Activated T-cell treated with anti-CD3 and anti-CD28 coated beads for 24 hours (primary cell): Measurements from ENCODE around the gene DDIT4L.
"Not testable (repeated sequence)": the region's sequence is repeated elsewhere in the genome, so short reads cannot be mapped to it uniquely, and the experiment has no call there.

Source experiments
- DNase-seq: peaks from one replicate; pipeline ENCODE4 v3.0.0-alpha.2; 2020; ENCODE audit warnings: low read depth

DDIT4L gene

DNA sequence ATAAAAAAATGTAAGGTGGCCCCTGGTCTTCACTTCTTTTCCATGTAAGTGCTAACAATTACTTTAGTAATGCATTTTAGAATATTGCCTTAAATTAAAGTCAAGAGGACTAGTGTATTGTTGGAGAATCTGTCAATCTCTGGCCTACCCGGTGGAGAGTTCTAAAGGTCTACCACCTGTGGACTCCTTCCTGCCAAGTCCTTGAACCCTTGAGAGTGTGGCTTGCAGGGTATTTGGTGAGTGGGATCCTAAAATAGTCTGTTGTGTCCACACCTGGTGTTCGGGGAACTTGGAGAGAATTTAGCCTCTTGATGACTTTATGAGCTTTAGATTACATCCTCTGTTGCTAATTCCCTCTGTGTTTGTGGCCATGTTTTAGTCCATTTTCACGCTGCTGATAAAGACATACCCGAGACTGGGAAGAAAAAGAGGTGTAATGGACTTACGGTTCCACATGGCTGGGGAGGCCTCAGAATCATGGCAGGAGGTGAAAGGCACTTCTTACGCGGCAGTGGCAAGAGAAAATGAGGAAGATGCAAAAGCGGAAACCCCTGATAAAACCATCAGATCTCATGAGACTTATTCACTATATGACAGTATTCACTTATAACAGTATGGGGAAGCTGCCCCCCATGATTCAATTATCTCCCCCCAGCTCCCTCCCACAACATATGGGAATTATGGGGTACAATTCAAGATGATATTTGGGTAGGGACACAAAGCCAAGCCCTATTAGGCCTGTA is 23.8 kb downstream of the DDIT4L start:
- no peak for DNase-seq

DNA sequence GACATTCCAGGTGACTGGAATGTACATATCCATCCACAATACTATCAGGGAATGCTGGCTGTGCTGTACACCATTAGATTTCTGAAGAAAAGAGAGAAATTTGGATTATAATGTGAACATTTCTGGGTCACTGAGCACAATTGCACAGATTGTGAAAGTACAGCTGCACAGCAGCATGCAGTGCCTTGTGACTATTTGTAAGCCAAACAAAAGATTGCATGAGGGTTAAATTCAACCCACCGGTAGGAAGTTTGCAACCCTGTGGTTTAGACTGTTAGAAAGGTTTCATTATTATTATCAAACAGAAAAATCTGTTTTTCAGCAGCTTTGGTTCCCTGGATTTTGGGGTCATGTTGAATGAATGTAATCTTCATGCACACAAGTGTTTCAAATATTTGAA is 24.5 kb downstream of the DDIT4L start:
- DNase-seq: no peak

DNA sequence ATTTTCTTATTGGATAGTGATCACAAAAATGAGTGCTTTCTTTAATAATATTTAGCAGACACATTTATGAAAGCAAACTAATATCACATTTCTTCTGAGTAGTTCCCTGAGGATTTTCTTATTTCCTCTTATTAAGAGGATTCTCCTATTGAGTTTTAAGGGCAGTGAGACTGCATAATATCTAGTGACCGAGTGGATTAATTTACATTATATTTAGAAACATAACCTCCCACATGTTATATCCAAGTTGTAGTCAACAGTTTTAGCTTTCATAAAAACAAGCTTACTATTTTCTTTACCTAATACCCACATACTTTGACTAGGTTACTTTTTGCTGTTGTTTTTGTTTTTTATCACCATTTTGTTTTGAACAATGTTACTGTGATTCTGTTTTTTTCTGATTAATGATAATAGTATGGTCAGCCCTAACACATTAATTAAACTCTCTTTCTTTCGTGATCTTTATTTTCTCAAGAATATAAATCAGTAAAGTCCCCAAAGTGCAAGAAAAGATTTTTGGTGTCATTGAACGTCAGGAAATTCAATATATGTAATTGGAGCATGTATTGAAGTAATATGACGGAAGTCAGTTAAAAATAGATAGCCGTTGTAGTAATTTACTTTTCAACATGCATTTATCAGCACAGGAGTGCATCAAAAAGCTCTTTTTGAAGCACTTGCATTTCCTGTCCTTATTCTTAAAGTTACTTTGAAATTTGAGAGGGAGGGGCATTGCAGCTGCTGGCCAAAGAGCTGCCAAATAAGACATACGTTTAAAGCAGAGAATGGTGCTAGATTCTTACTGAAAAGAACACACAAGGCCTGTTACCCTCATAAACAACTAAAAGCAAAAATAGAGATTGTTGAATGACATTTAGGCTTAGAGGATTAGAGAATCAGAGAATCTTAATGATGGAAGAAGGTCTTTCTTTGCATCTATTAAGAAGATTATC is 25.2 kb downstream of the DDIT4L start:
- no peak for DNase-seq

DNA sequence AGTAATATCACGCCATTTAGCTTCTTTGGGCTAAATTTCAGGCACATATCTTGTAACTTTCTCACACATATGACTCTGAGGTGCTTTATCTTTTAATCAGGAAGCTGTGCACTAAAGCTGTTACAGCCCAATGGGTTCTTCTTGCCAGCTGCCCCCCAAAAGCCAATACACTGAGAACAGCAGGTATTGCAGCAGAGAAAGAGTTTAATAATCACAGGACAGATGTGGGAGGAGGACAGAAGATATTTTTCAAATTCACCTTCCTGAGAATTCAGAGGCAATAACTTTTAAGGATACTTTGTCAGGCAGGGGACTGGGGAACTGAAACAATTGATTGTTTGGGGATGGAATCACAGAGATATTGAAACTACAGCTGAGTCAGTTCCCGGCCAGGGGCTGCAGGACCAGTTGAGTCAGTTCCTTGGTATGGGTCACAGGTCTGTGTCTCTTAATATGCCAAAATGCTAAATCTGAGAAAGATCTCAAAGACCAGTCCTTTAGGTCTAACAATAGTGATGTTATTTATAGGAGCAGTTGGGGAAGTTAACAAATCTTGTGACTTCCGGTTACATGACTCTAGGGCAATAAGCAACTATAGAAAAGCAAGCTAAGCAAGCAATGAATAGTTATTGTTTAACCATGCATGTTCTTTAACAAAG is 28.1 kb downstream of the DDIT4L start:
- DNase-seq: no peak

DNA sequence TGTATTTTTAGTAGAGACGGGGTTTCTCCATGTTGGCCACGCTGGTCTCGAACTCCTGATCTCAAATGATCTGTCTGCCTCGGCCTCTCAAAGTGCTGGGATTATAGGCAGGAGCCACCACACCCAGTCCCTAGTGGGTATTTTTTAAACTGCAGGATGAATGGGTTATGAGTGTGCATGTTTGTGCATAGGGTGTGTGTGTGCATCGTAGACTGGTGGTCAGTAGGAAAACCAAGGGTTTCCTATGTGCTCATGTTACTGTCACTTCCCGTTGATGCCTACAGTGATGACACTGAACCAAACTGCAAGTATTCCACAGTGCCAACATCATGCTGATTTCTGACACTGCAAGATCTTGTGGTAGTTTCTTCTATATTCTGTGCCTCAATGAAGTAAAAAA is 41.1 kb downstream of the DDIT4L start:
- no peak for DNase-seq

DNA sequence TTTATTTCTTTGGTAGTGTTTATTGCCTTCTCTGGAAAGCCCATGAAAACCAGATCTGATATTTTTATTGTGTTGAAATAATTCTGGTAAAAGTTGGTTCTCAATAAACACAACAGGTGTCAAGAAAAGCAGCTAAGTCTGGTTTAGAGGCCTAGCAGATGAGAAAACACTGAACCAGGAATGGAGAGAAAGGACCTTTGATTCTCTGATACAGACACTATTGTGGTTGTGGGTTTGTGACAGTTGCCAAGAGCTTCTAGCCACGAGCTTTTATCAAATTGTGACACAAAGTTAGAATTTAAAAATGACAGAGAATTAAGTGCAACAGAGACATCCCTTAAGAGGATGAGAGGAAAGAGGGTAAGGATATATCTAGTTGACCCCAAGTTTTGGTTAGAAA is 42.6 kb downstream of the DDIT4L start:
- DNase-seq: no peak

DNA sequence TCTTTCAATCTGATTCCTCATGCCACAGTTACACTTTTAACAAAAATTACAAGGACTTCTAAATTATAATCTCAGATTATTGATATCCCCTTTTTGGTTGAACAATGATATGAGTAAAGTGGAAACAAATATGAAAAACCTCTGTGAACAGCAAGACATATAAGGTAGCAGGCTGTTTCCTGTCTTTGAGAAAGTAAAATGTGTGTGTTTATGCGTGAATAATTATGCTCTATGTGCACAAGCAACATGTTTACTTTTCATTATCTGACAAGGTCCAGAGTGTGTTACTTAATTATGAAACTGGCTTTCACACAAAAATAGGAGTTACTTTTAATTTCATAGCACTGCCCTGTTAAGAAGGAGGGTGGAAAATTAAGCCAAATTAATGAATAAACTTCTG is 43.1 kb downstream of the DDIT4L start:
- no peak for DNase-seq

DNA sequence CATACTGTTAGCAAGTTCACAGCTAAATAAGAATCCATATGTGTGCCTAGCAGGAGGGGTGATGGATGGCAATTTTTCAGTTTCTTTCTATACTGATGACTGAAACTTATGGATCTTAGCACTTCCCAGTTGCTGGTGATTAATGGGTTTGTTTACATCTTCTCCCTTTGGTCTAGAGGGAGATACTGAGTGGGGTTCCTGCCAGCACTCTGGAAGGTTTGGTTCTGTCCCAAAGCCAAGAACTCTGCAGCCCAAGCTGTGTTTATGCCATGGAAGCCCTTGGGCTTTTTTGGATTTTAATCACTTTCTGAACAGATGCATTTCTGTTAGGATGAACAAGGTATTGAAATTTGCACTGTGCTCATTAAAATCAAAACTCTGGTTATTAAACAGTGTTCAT is 43.5 kb downstream of the DDIT4L start:
- no peak for DNase-seq

DNA sequence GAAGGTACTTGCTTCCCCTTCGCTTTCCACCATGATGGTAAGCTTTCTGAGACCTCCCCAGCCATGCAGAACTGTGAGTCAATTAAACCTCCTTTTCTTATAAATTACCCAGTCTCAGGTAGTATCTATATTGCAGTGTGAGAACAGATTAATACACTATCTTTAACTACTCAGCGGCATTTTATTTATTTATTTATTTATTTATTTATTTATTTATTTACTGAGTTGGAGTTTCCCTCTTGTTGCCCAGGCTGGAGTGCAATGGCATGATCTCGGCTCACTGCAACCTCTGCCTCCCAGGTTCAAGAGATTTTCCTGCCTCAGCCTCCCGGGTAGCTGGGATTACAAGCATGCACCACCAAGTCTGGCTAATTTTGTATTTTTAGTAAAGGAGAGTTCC is 52.9 kb downstream of the DDIT4L start:
- DNase-seq: not testable (repeated sequence)
